ENCODE data around the gene CTNNA1.

CTNNA1 gene

GRCh38 chr5:138936225-138936967 lies 183.2 kb downstream of the CTNNA1 start:
- FAIRE-seq, result no peak

GRCh38 chr5:138936968-138937345 lies 183.7 kb downstream of the CTNNA1 start:
- no peak for FAIRE-seq

GRCh38 chr5:138937392-138938387 lies 184.5 kb downstream of the CTNNA1 start:
- FAIRE-seq, result no peak

GRCh38 chr5:138938526-138938925 lies 185.3 kb downstream of the CTNNA1 start:
- FAIRE-seq, result no peak

- no peak for FAIRE-seq
Observed at GRCh38 chr5:138942066-138942465, 188.8 kb downstream of the CTNNA1 start.

- FAIRE-seq, result no peak
Observed at GRCh38 chr5:138942861-138943260, 189.6 kb downstream of the CTNNA1 start.

GRCh38 chr5:138943599-138944173 lies 190.5 kb downstream of the CTNNA1 start:
- no peak for FAIRE-seq

- no peak for FAIRE-seq
Observed at GRCh38 chr5:138944527-138945322, 191.5 kb downstream of the CTNNA1 start.

GRCh38 chr5:138945421-138946240 lies 192.4 kb downstream of the CTNNA1 start:
- no peak for FAIRE-seq

GRCh38 chr5:138946241-138946623 lies 193.0 kb downstream of the CTNNA1 start:
- FAIRE-seq, result no peak

- FAIRE-seq, result no peak
Observed at GRCh38 chr5:138946831-138947560, 193.8 kb downstream of the CTNNA1 start.

GRCh38 chr5:138947780-138948179 lies 194.6 kb downstream of the CTNNA1 start:
- no peak for FAIRE-seq

GRCh38 chr5:138948471-138949222 lies 195.4 kb downstream of the CTNNA1 start:
- no peak for FAIRE-seq

GRCh38 chr5:138949223-138949574 lies 196.0 kb downstream of the CTNNA1 start:
- no peak for FAIRE-seq

- no peak for FAIRE-seq
Observed at GRCh38 chr5:138949988-138950387, 196.8 kb downstream of the CTNNA1 start.

GRCh38 chr5:138950421-138951031 lies 197.3 kb downstream of the CTNNA1 start:
- FAIRE-seq, result no peak

- no peak for FAIRE-seq
Observed at GRCh38 chr5:138951091-138951985, 198.1 kb downstream of the CTNNA1 start.

- FAIRE-seq, result no peak
Observed at GRCh38 chr5:138951986-138952735, 198.9 kb downstream of the CTNNA1 start.

All from G401.6 (cell line).